SJCRH30 (cell line): ENCODE data around the gene RPN2. TPM values are rescaled to one million over a fixed set of nuclear protein-coding genes. Genes with fewer than 3 reads are reported as not detected.

Source experiments
- DNase-seq, 2 experiments: peaks; one replicate each; pipeline ENCODE4 v3.0.0-alpha.2; 2015 to 2020
- H3K27ac ChIP-seq: fragments of 250-450 bp; sonication (Bioruptor Pico); 2 replicates; pipeline ENCODE4 v1.5.1; 2020; ENCODE audit warnings: mild to moderate bottlenecking, moderate library complexity
- H3K27me3 ChIP-seq: fragments of 250-450 bp; sonication (Bioruptor Pico); 2 replicates; pipeline ENCODE4 v1.5.1; 2020; ENCODE audit warnings: mild to moderate bottlenecking, moderate library complexity
- H3K36me3 ChIP-seq: fragments of 250-450 bp; sonication (Bioruptor Pico); 2 replicates; pipeline ENCODE4 v1.5.1; 2020; ENCODE audit warnings: mild to moderate bottlenecking, moderate library complexity
- H3K4me1 ChIP-seq: fragments of 250-450 bp; sonication (Bioruptor Pico); 2 replicates; pipeline ENCODE4 v1.5.1; 2020; ENCODE audit warnings: mild to moderate bottlenecking, moderate library complexity
- H3K4me3 ChIP-seq: fragments of 250-450 bp; sonication (Bioruptor Pico); 2 replicates; pipeline ENCODE4 v1.5.1; 2020; ENCODE audit warnings: mild to moderate bottlenecking, moderate library complexity
- H3K9me3 ChIP-seq: fragments of 250-450 bp; sonication (Bioruptor Pico); replicated peaks from 2 replicates; pipeline ENCODE4 v1.5.1; 2020; ENCODE audit warnings: mild to moderate bottlenecking, moderate library complexity
- total RNA-seq: library from RNA; depleted of rRNA; stranded (reverse); fragments of >200 nt; shearing (Covaris generic); gene quantifications from 2 replicates; pipeline ENCODE4 v1.2.3, GENCODE V29; 2014

RPN2 gene
- total RNA-seq, 1 experiment from 2014 or later, result 369 TPM

DNA sequence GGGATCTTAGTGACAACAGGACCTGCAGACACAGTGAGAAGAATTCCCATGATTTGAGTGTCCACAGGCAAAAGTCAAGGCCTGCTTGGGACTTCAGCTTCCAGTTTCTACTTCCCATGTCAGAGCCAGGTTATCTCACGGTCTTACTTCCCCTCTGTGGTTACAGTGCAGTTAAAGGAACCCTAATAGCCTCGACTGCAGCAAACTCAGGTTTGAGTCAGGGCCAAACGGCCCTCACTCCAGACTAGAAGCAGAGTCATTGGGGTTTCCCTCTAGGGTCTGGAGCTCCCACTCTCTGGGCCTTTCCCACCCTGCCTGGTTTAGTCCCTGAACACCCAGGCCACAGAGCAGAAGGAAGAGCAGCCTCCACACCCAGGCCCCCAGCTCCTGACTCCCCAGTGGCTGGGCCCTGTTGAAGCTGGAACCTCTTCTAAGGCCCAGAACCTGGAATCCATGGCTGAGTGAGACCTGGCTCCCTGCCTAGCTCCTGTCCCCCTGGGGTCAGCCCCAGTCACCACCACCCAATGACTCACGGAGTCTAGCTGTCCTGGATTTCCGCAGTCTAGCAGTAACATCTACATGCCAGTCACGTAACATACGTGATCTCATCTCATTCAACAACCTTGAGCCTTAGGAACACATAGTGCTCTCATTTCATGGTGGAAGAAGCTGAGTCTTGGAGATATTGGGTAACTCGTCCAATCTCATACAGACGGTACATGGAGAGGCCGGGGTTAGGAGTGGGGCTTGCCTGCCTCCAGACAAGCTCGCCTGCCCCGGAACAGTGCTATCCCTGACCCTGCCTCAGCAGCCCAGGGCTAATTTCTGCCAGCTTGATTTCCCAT is 91.7 kb downstream of the RPN2 start:
- 0 out of 2 replicates have a peak, but pooled peaks cover 5% of the 10 kb centered on the region for H3K27me3 ChIP-seq
- H3K4me1 ChIP-seq, result peaks cover 13% of the 10 kb centered on the region; the same call in 1 of the 2 replicates
- no peaks in the 10 kb centered on the region for H3K9me3 ChIP-seq
- H3K27ac ChIP-seq, result no peak overlapping the region
- no peak overlapping the region for H3K4me3 ChIP-seq
- H3K36me3 ChIP-seq, result no peaks in the 10 kb centered on the region
- DNase-seq, result no peak

DNA sequence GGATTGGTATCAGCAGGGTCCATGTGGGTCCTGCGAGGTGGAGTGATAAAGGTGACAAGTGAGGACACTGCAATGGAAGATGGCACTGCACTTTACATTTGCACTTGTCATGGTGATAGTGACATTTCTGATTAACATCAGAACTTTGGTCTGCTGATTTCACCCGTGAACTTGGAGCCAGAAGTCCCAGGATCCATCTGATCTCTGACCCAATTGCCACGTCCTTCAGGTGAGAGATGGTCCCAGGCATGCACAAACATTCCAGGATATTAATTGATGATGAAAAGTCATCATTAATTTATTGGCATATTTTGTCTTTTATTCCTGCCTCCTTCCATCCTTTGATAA is 92.3 kb downstream of the RPN2 start:
- H3K36me3 ChIP-seq, result no peaks in the 10 kb centered on the region
- H3K4me3 ChIP-seq, result no peak overlapping the region
- DNase-seq, result no peak
- peaks cover 13% of the 10 kb centered on the region; the same call in 1 of the 2 replicates for H3K4me1 ChIP-seq
- no peak overlapping the region for H3K27ac ChIP-seq
- no peaks in the 10 kb centered on the region for H3K9me3 ChIP-seq
- 0 out of 2 replicates have a peak, but pooled peaks cover 5% of the 10 kb centered on the region for H3K27me3 ChIP-seq

DNA sequence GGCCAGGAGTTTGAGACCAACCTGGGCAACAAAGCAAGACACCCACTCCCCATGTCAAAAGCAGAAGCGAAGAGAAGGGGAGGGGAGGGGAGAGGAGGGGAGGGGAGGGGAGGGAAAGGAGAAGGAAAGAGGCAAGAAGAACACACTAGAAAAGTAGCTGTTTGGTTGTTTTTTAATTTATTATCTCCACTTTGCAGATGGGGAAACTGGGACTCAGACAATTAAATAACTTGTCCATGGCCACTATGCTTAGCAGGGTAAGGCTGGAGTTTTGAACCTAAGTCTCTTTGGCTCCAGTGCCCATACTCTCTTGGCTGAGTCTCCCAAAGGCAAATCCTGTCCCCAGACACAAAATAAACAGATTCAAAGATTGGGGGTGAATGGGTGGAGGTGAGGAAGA is 94.9 kb downstream of the RPN2 start:
- H3K36me3 ChIP-seq, result no peaks in the 10 kb centered on the region
- H3K27ac ChIP-seq, result no peak overlapping the region
- no peak for DNase-seq
- H3K9me3 ChIP-seq, result no peaks in the 10 kb centered on the region
- H3K4me1 ChIP-seq, result peaks cover 22% of the 10 kb centered on the region; the same call in 1 of the 2 replicates
- H3K4me3 ChIP-seq, result no peak overlapping the region
- H3K27me3 ChIP-seq, result 0 out of 2 replicates have a peak, but pooled peaks cover 5% of the 10 kb centered on the region

DNA sequence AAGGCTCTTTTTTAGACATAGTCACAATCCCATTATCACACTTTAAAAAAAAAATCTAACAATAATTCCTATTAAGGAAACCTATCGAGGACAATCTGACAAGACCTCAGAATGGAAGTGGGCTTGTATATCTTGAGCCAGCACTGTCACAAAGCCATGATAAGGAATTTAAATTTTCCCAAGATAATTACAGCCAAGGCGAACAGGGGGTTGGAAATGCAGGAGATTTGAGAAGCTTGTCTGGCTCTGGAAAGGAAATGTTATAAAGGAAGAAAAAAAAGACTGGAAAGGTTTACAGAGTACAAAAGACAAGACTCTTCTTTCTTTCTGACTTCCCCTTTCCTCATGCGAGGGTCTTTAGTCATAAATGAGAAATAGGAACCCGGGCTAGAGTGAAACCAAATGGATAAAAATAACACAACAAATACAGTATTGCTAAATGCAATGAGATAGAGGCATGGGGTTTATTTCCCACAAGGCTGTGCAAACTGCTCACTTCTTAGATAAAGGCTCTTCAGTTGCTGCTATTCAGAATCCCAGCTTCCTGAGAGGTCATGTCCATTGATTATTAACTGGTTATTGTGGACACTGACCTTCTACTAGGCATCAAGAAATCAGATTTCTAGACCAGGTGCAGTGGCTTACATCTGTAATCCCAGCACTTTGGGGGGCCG is 95.9 kb downstream of the RPN2 start:
- no peak for DNase-seq

DNA sequence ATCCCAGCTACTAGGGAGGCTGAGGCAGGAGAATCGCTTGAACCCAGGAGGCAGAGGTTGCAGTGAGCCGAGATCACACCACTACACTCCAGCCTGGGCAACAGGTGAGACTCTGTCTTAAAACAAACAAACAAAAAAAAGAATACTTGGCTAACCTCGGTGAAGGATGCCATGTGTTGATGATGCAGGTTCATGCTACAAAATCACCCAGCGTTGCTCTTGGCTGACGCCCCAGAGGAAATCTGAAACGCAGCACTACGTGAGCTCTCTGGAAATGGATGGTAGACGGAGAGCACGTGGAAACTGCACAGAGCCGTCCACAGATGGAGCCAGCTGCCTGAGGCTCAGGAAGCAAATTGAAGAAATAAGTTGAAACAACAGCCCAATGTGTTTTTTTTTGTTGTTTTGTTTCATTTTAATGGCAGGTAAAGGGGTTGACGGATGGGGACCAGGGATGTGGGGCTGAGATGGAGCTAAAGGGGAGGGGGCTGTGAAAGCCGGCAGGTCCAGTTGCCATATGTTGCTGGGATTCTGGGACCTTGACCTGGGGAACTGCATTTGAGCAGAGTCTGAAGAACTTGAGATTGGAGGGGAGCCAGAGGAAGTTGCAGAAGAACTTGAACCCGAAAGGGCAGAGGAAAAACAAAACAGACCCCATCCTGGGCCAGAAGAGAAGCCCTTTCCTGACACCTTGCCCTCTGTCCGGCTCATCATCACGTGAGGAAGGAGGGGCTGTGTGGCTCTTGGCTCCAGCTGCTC is 97.5 kb downstream of the RPN2 start:
- peak; percentile 78 to 89 for DNase-seq
- Histone ChIP-seq H3K4me1 (peaks cover 28% of the 10 kb centered on the region), H3K9me3 (no peaks in the 10 kb centered on the region), H3K27me3 (0 out of 2 replicates have a peak, but pooled peaks cover 5% of the 10 kb centered on the region), H3K27ac (no peak overlapping the region), H3K4me3 (no peak overlapping the region), H3K36me3 (no peaks in the 10 kb centered on the region)

More for the DNA sequence above, 95.9 kb downstream of the RPN2 start:
- H3K4me1 ChIP-seq, result peaks cover 23% of the 10 kb centered on the region
- no peaks in the 10 kb centered on the region for H3K36me3 ChIP-seq
- H3K9me3 ChIP-seq, result no peaks in the 10 kb centered on the region
- H3K4me3 ChIP-seq, result no peak overlapping the region
- no peak overlapping the region for H3K27ac ChIP-seq
- 0 out of 2 replicates have a peak, but pooled peaks cover 5% of the 10 kb centered on the region for H3K27me3 ChIP-seq

DNA sequence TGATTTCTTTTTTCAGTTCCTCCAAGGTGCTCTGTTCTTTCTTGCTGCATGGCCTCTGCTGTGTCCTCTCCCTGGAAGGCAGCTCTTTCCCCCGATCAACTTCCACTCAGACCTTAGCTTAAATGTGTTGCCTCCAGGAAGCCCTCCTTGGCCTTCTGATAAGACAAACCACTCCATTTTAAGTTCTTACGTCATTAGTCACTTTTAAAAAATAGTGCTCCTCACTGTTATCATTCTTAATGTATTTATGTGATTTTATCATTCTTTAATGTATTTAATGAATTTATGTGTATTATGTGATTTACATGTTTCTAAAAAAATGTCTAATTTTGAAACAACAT is 98.1 kb downstream of the RPN2 start:
- Histone ChIP-seq H3K27ac (no peak overlapping the region), H3K27me3 (0 out of 2 replicates have a peak, but pooled peaks cover 5% of the 10 kb centered on the region), H3K4me1 (peaks cover 28% of the 10 kb centered on the region), H3K36me3 (no peaks in the 10 kb centered on the region), H3K4me3 (no peak overlapping the region), H3K9me3 (no peaks in the 10 kb centered on the region)
- DNase-seq, result no peak

DNA sequence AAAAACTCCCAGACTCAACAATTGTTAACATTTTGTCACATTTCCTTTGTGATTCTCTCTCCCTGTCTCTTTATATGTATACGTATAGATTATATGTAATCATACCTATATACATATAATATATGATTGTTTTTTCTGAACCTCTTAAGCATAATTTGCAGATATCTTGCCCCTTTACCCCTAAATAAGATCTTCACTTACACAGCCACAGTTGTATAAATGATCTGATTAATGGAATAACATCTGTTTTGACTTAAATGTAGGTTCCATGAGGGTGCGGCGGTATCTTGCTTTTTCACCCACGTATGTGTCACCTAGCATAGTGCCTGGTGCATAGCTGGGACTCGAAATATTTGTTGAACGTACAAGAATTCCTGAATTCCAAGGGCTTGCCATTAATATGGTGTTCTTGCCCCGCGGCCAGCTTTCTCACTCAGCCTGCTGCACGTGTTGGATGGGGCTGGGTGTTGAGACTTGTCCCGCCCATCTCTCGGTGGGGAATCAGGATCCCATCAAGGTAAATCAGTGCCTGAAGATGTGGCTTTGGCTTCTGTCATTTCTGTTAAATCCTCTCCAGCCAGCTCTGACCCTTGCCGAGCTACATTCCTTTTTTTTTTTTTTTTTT is 99.9 kb downstream of the RPN2 start:
- H3K27me3 ChIP-seq, result peaks cover 8% of the 10 kb centered on the region; the same call in 1 of the 2 replicates
- no peak for DNase-seq
- H3K4me3 ChIP-seq, result no peak overlapping the region
- H3K4me1 ChIP-seq, result peaks cover 28% of the 10 kb centered on the region
- no peaks in the 10 kb centered on the region for H3K36me3 ChIP-seq
- no peaks in the 10 kb centered on the region for H3K9me3 ChIP-seq
- no peak overlapping the region for H3K27ac ChIP-seq

DNA sequence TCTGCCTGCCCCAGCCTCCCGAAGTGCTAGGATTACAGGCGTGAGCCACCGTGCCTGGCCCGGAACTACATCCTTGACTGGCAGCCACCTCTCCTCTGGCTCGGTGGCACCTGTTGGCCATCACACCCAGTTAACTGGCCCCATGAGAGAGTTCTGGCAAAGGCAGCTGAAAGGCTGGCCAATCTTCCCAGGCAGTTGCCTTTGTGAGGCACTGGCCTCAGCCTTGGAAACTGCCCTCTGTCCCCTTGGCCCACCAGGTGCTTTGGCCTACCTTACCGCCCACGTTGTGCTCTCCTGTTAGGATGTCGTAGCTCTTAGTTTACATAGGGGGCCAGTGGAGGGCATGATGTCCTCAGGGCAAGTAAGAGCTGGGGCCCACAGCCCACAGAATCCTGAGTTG is 100.7 kb downstream of the RPN2 start:
- peaks cover 8% of the 10 kb centered on the region; the same call in 1 of the 2 replicates for H3K27me3 ChIP-seq
- peak; percentile 56 to 69 for DNase-seq
- no peaks in the 10 kb centered on the region for H3K9me3 ChIP-seq
- H3K4me1 ChIP-seq, result peaks cover 27% of the 10 kb centered on the region
- no peak overlapping the region for H3K27ac ChIP-seq
- no peak overlapping the region for H3K4me3 ChIP-seq
- H3K36me3 ChIP-seq, result no peaks in the 10 kb centered on the region

DNA sequence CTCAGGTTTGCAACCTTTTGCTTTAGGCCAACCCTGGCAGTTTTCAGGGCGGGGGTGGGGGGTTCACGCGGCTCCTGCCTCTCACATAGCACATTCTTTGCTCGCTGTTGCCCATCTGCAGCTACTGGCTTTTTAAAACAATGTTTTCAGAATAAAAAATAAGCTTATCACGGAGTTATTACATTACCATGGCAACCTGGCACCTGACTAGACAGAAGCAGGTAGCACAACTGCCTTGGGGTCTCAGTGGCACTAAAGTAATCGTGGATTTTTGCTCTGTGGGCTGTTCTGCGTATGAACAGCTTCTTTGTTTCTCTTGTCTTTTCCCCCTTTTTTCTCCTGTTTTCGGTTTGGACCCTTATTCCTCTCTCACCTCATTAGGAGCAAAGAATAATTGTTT is 101.3 kb downstream of the RPN2 start:
- Histone ChIP-seq H3K27me3 (peaks cover 7% of the 10 kb centered on the region; the same call in 1 of the 2 replicates), H3K27ac (no peak overlapping the region), H3K36me3 (no peaks in the 10 kb centered on the region), H3K4me1 (peaks cover 21% of the 10 kb centered on the region), H3K9me3 (no peaks in the 10 kb centered on the region), H3K4me3 (no peak overlapping the region)
- no peak for DNase-seq

DNA sequence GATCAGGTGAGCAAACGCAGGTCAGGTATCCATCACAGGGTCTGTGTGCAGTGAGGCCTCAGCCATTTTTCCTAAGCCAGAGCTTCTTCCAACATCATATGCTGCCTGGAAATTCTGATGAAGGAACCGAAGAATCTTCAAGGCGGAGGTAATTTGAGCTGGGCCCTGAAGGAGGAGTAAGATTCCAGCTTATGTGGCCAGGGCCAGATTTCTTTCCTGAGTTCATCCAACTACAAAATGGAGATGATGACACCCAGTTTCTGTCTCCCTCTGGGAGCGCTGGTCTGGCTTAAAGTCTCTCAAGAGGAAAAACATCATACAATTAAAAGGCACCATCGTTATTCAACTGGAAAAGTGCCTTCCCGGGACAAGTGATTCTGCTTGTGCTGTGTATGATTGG is 103.4 kb downstream of the RPN2 start:
- no peak overlapping the region for H3K4me3 ChIP-seq
- peaks cover 10% of the 10 kb centered on the region for H3K4me1 ChIP-seq
- no peak overlapping the region for H3K27ac ChIP-seq
- no peaks in the 10 kb centered on the region for H3K36me3 ChIP-seq
- no peaks in the 10 kb centered on the region for H3K9me3 ChIP-seq
- peaks cover 3% of the 10 kb centered on the region; the same call in 1 of the 2 replicates for H3K27me3 ChIP-seq
- DNase-seq, result no peak

DNA sequence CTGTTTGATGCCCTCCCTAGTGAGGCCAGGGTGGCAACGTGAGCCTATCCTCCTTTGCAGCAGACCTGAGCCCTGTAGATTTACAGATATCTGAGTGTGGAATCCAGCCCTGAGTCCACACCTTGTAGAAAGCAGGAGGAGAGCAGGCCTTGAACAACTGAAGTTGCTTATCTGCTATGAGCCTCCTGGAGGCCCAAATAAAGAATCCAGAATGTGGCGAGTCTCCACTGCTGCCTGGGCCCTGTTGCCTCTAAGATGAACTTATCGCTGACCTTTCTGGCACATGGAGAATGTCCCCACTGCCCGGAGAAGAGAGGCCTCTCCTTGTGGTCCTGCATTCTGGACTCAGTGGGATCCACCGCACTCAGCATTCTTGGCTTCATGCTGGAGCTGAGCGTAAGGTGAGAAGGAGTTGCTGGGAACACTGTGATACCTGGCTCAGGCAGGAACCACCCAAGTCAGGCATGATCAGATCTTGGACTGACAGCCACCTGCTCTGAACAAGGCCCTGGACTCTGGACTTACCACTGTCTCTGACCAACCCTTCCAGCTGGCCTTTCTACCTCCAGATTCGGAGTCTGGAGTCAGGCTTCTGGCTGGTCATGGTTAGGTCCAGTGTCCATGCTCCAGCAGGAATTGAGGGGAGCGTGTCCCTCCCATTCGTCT is 104.5 kb downstream of the RPN2 start:
- no peak for DNase-seq
- no peak overlapping the region for H3K4me3 ChIP-seq
- H3K36me3 ChIP-seq, result no peaks in the 10 kb centered on the region
- peaks cover 3% of the 10 kb centered on the region; the same call in 1 of the 2 replicates for H3K27me3 ChIP-seq
- H3K9me3 ChIP-seq, result no peaks in the 10 kb centered on the region
- H3K4me1 ChIP-seq, result peaks cover 12% of the 10 kb centered on the region
- no peak overlapping the region for H3K27ac ChIP-seq

DNA sequence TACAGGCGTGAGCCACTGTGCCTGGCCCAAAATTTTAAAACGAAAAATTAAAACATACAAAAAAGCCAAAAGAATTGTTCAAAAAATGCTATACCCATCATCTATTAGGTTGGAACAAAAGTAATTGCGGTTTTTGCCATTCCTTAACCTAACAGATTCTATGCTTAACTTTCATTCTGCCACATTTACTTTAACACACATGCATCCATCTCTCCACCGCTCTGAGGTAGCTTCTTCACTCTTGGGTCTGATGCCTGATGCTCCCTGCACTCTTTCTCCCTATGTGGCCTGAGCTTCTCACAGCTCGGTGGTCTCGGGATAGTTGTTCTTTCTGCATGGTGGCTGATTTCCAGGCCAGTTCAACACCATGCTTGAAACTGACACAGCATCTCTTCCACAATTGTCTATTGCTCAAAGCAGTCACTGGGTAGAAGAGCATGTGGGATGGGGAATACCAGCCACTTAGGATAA is 105.6 kb downstream of the RPN2 start:
- Histone ChIP-seq H3K27me3 (peaks cover 3% of the 10 kb centered on the region; the same call in 1 of the 2 replicates), H3K4me1 (peaks cover 12% of the 10 kb centered on the region), H3K9me3 (no peaks in the 10 kb centered on the region), H3K4me3 (no peak overlapping the region), H3K36me3 (no peaks in the 10 kb centered on the region), H3K27ac (no peak overlapping the region)
- no peak for DNase-seq

DNA sequence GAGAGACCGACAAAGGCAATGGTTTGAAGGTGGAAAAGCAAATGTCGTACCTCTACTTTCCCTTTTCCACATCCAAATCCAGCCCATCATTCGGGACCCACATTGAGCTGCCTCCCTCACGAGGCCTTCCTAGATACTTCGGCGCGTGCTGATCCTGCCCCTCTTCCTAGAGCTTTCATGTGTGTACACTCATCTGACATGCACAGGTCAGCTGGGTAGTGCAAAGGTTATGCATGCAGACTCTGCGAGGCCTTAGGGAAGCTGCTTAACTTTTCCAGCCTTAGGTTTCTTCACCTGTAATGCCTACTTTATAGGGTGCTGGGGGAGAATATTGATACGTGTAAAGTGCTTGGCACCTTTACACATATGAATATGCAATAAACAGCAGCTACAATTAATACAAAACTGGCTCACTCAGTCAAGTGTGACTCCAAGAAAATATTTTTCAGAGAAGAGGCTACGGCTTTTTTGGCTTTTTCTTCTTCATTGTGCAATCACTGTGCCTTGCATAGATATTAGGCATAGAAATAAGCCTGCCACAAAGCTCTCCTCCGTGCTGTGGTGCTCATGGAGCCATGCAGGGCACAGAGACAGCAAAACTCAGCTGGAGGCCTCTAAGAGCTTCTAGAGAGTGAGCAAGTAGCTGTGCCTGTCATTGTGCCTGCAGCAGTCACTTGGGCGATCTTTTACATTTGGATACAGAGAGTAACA is 106.7 kb downstream of the RPN2 start:
- DNase-seq, result no peak
- H3K27ac ChIP-seq, result no peak overlapping the region
- no peaks in the 10 kb centered on the region; the same call in 1 of the 2 replicates for H3K36me3 ChIP-seq
- no peak overlapping the region for H3K4me3 ChIP-seq
- H3K4me1 ChIP-seq, result peaks cover 4% of the 10 kb centered on the region; the same call in 1 of the 2 replicates
- peaks cover 3% of the 10 kb centered on the region; the same call in 1 of the 2 replicates for H3K27me3 ChIP-seq
- H3K9me3 ChIP-seq, result no peaks in the 10 kb centered on the region
